ENCODE results near the gene BABAM1.
"Not testable (repeated sequence)": the region's sequence is repeated elsewhere in the genome, so short reads cannot be mapped to it uniquely, and the experiment has no call there.

Gene BABAM1

DNA sequence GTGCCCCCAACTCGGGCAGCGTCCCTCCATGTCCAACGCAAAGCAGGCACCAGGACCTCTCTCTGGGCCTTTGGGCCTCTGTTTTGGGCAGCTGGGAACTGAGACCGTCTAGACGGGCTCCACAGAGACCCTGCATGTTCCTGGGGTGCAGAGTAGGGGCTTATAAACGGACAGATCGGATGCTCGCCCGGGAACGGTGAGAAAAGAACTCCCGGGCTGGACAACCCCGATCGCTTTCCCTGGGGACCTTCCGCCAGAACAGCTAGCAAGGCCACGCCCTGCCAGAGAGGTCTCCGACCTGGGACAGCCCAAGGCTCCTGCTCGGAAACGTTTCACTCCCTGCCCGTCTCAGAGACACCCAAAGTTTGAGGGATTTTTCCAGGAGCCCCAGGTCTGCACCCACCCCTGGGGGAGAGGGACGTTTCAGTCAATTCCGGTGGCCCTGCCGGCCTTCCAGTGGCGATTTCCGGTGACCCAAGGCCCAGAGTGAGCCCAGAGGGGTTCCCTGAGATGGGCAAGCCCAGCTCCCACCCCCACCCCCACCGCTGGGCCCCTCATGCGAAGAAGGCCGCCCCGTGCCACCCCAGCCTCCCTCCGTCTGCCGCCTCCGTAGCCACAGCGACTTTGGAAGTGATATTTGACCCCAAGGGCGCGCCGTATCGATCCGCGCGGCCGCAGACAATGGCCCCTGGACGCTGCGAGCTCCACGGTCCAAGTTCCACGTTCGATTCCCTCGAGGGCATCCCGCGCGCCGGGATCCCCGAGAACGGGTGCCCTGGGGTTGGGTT lies 23.2 kb upstream of the BABAM1 start:
- no peak for DNase-seq

DNA sequence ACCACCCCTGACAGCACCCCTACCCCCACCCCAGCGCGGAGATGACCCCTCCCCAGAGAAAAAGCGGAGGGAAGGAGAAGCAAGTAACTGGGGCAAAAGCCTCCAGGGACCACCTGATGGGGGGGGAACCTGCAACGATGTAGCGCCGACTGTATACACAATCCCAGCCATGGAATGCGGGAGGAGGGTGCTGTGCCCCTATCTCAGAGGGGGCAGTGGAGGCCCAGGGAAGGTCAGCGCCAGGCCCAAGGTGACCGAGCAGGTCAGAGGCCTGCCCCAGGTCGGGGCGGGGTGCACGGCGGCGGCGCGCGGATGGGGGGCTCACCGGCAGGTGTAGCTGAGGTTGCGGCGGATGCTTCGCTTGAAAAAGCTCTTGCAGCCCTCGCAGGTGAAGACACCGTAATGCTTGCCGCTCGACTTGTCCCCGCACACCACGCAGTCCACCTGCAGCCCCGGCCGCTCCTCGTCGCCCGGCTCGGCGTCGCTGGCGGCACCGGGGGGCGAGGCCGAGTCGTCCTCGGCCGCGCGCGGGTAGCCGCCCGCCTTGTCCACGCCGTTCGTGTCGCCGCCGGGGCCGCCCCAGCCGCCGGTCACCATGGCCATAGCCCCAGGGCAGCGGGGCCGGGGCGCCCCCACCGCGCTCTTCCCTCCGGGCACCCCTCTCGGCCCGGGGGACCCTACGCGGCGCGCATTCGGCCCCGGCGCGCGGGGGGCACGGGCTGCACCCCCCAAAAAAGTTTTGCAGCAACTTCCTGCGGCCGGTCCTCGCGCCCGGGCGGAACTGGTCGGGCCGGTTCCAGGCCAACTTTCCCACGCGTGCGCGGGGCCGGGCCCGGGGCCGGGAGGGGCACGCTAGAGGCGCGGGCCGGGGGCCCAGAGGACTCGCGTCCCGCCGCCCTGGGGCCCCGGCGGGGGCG lies 22.4 kb upstream of the BABAM1 start:
- no peak for DNase-seq

- no peak for DNase-seq
Observed at GRCh38 chr19:17245535-17245984, 21.7 kb upstream of the BABAM1 start, which contains the start of gene NR2F6. Gene NR2F6 (minus strand): TSS chr19:17245919. CDS start chr19:17245220, 699 bp downstream.

DNA sequence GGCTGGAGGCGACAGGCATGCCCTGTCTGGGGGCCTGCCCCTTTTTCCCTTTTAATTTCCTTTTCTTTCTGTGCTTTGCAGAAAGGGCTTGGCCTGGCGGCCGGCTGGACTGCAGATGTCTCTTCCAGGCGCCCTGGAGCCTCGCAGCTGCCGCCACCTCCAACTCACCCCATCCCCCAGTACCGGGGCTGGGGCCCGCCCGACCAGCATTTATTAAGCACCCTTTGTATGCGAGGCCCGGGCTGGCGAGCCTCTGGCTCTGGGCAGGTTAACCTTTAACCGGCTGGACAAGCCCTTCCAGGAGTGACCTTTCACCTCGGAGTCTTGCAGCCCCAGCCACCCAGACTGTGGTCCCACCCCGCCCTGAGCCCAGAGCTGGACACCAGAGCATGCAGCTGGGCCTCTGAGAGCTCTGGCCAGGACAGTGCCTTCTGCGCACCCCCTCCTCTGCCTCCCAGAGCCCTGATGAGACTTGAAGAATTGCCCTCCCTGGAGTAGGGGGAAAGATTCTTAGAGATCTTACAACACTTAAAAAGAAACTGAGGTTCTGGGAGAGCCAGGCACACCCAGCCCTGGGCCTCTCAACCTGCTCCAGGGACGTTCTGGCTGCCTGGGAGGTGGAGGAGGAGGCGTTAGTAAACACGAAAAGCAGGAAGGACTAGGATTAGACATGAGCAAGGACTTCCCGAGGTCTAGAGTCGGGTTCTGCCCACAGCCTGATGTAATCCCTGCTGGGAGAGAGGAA lies 20.4 kb upstream of the BABAM1 start:
- no peak for DNase-seq

DNA sequence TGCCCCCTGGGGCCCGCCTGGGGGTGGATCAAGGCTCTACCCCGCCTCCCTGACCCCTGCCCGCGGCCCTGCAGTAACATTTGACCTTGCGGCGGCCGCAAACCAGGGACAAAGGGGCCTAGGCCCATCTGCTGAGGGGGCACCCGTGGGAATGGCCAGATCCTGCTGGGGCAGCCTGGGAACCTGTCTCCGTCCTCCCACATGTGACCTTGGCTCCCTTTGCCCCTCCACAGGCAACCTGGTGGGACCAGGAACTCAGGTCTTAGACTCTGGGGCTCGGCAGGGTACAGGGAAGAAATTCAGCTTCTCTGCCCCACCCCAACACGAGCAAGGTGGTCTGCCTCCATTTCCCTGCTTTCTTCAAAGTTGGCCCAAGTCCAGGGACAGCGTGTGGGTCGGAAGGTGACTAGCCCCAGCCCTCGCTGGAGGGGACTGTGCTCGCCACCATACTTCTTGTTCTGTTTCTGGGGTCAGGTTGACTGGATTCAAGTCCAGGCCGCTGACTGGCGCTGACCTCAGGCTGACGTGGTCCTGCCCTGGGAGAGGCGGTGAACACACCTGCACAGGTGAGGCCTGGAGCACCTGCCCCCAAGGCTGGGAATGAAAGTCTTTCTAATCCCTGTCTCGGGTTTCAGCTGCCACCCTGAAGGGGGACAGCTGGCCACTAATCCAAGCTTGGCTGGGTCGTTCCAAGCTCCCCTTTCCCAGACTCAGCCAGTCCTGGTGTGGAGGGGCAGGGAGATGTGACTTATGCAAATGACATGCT lies 19.0 kb upstream of the BABAM1 start:
- no peak for DNase-seq

- DNase-seq = no peak
Observed at GRCh38 chr19:17249887-17250548, 17.2 kb upstream of the BABAM1 start.

DNA sequence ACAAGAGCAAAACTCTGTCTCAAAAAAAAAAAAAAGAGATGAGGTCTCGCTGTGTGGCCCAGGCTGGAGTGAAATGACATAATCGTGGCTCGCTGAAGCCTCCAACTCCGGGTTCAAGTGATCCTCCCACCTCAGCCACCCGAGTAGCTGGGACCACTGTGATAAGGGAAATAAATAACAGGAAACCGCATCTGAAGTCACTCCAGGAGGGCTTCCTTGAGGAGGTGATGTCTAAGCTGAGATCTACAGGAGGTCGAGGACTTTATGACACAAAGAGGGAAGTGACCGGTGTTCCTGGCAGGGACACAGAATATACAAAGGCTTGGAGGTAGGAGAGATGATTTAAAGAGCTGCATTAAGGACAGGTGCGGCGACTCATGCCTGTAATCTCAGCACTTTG lies 12.6 kb upstream of the BABAM1 start:
- no peak for DNase-seq

- no peak for DNase-seq
Observed at GRCh38 chr19:17255150-17255621, 12.1 kb upstream of the BABAM1 start.

GRCh38 chr19:17256130-17256529 lies 11.1 kb upstream of the BABAM1 start:
- no peak for DNase-seq

DNA sequence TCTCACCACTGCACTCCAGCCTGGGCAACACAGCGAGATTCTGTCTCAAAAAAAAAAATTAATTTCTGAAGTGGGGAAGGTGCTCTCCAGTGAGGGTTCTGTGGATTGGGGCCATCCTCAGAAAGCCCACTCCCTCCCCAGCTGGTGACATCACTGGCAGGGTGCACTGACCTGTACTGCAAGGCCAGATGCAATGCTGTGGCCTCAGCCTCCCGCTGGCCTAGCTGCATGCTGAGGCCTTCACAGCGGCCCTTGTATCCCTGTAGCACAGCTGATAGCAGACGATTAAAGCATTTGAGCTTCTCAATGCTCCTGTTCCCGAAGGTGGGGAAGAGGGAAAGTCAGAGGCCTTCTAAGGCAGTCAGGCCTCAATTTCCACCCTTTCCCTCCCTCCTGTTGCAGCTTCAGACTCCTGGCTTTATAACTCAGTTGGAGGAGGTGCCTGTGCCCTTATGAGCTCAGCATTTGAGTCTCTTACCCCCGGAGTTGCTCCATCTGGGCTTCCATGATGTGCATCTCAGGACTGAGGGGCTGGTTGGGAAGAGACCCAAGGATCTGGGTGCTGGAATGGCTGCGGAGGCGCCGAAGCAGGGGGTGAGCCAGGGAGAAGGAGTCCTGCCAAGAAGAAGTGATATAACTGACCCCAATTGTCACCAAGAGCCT lies 8.0 kb upstream of the BABAM1 start:
- DNase-seq = no peak

- no peak for DNase-seq
Observed at GRCh38 chr19:17259934-17260333, 7.3 kb upstream of the BABAM1 start.

DNA sequence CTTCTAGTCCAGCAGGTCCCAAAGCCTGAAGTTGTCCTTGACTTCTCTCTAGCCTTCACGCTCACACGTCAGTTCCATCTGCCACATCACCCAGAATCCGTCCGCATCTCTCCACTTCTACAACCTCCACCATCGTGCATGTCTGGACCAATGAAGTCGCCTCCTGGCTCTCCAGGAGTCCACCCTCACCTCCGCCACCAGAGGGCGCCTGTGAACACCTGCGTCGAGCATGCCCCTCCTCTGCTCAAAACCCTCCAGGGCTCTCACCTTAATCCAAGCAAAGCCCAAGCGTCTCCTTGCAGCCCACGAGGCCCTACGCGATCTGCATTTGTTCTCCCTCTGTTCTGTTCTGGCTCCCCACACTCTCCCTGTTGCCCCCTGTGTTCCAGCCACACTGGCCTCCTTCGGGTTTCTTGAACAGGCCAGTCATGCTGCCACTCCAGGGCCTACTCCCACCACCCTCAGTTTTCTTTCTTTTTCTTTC lies 6.4 kb upstream of the BABAM1 start:
- peak; percentile 74 to 86 (median 84) for DNase-seq

DNA sequence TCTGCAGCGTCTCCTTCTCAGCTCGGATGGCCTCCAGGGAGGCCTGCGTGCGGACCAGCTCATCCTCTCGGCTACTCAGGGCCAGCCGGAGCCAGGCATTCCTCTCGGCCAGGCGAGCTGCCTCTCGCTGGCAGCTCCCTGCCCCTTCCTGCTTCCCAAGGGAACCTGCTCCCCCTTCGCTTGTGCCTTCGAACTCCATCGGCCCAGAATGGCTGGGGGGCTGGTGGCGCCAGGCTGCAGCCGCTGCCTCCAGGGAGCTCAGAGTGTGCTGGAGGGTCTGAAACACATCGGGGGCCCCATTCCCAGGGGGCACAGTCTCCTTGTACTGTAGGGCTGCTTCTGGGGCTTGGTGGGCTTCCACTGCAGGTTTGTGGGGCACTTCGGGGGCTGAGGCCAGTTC lies 4.7 kb upstream of the BABAM1 start:
- DNase-seq = no peak

DNA sequence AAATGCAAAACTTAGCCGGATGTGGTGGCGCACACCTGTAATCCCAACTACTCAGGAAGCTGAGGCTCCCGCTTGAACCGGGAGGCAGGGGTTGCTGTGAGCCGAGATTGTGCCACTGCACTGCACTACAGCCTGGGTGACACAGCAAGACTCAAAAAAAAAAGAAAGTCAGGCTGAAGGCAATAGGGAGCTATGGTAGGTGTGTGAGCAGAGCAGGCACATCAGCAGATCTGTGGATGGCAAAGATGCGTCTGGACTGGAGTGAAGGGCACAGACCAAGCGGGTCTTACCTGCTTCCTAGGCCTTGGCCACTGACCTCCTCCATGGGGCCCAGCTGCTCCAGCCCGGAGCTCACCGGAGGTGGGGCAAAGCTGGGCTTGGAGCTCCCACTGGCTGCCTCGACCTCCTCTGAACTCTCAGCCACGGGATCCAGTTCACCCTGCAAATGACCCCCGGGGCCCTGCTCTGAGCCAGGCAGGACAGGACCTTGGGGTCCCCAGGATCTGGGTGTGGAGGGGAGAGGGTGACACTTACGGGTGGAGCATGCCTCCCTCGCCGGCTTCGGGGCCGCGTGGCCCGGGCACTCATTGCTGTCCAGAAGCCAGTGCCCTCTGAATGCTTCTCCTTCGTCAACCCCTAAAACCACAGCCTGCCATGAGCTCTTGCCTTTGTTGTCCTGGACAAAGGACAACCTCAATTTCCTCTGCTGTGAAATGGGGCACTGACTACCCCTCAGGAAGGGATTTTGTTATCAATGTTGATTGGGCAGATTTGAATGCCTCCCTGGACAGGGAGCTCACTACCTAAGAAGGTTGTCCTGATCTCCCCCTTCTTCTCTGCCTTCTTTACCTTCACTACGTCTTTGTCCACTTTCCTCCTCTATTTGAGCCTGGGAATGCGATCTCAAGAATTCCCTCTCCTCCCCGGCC lies 3.3 kb upstream of the BABAM1 start:
- no peak for DNase-seq

GRCh38 chr19:17264641-17264979 lies 2.6 kb upstream of the BABAM1 start, which contains the start of gene USHBP1:
Gene USHBP1 (minus strand): TSS chr19:17264745. CDS start chr19:17264299, 446 bp downstream.
- no peak for DNase-seq

DNA sequence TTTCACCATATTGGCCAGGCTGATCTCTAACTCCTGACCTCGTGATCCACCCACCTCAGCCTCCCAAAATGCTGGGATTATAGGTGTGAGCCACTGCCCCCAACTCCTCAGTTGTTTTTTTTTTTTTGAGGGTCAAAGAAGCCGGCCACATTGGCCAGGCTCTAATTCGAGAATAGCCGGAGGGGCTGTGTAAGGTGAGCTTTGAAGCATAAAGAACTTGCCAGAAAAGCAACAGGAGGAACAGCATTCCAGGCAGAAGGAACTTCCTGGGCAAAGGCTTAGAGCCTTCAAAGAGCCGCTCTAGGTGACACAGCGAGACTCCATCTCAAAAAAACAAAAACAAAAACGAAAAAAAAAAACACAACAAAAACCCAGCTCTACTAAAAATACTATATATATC lies 1.2 kb upstream of the BABAM1 start:
- no peak for DNase-seq

GRCh38 chr19:17266589-17266974 lies 661 bp upstream of the BABAM1 start:
- no peak for DNase-seq

DNA sequence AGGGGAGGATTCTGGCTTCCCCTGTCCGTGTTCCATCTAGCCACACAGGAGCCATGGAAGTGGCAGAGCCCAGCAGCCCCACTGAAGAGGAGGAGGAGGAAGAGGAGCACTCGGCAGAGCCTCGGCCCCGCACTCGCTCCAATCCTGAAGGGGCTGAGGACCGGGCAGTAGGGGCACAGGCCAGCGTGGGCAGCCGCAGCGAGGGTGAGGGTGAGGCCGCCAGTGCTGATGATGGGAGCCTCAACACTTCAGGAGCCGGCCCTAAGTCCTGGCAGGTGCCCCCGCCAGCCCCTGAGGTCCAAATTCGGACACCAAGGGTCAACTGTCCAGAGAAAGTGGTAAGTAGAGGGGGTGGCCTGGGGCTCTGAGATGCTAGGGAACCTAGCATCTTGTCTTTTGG lies 1.5 kb downstream of the BABAM1 start:
- DNase-seq = no peak

- not testable (repeated sequence) for DNase-seq
Observed at GRCh38 chr19:17274892-17275291, 7.6 kb downstream of the BABAM1 start.

Measured in T-helper 1 cell (primary cell).